Naive thymus-derived CD4-positive, alpha-beta T cell (primary cell): ENCODE measurements around the gene SLC22A25. TPM values are rescaled to one million over a fixed set of nuclear protein-coding genes. Genes with fewer than 3 reads are reported as not detected.
"Not testable (repeated sequence)": the region's sequence is repeated elsewhere in the genome, so short reads cannot be mapped to it uniquely, and the experiment has no call there.

ENCODE experiments used
- ATAC-seq: fragments of 150-1000 bp; cut with Tn5 transposase; 2 replicates; pipeline ENCODE4 v1.10.0; 2021; ENCODE audit warnings: mild to moderate bottlenecking, moderate library complexity
- CTCF ChIA-PET: fragments of 350-600 bp; sonication (Branson Sonifier 250); formaldehyde crosslinking; loops from one replicate; lab custom pipeline; 2021; ENCODE audit warnings: antibody characterized with exemption; lab: Charles Lee
- POLR2A ChIA-PET: fragments of 350-600 bp; sonication (Branson Sonifier 250); formaldehyde crosslinking; loops from one replicate; lab custom pipeline; 2021; ENCODE audit warnings: antibody characterized with exemption, inconsistent platforms; lab: Charles Lee
- DNase-seq, 9 donors: peaks; one replicate each; pipeline versions ENCODE4 v3.0.0 to v3.0.0-alpha.2; 2020 to 2022; ENCODE audit warnings: mixed read lengths in 1 of 9
- H3K27ac ChIP-seq: one replicate; pipeline ENCODE4 v1.7.0; 2013; ENCODE audit warnings: mild to moderate bottlenecking, low read depth, low read length, moderate library complexity
- H3K27me3 ChIP-seq, 2 donors: one replicate each; pipeline ENCODE4 v1.7.0; 2013; ENCODE audit warnings: low read length in 2 of 2, mild to moderate bottlenecking in 2 of 2, moderate library complexity in 2 of 2; ENCODE audit not compliant: control insufficient read depth in 2 of 2, insufficient read depth in 2 of 2
- H3K36me3 ChIP-seq, 3 experiments: 1 replicate in 2 of 3; 2 replicates in 1 of 3; pipeline ENCODE4 v1.7.0; 2013; ENCODE audit warnings: low read length in 3 of 3, mild to moderate bottlenecking in 3 of 3, moderate library complexity in 1 of 3; ENCODE audit not compliant: insufficient read depth in 3 of 3, control insufficient read depth in 2 of 3
- H3K4me1 ChIP-seq, 2 donors: one replicate each; pipeline ENCODE4 v1.7.0; 2013; ENCODE audit warnings: low read length in 2 of 2, mild to moderate bottlenecking in 2 of 2, moderate library complexity in 1 of 2; ENCODE audit not compliant: control insufficient read depth in 2 of 2, insufficient read depth in 2 of 2
- H3K4me3 ChIP-seq: 2 replicates; pipeline ENCODE4 v1.7.0; 2013; ENCODE audit warnings: mild to moderate bottlenecking, low read length
- H3K9me3 ChIP-seq, 3 experiments: 1 replicate in 2 of 3; 2 replicates in 1 of 3; pipeline ENCODE4 v1.7.0; 2013; ENCODE audit warnings: low read length in 3 of 3; ENCODE audit not compliant: control insufficient read depth in 2 of 3
- H3K27ac Mint-ChIP-seq, 9 donors: one replicate each; pipeline ENCODE4 v1.8.0; 2020 to 2022; ENCODE audit warnings: mixed read lengths in 9 of 9, mild to moderate bottlenecking in 8 of 9, moderate library complexity in 5 of 9, inconsistent platforms in 2 of 9
- H3K27me3 Mint-ChIP-seq, 5 donors: one replicate each; pipeline ENCODE4 v1.8.0; 2021 to 2022; ENCODE audit warnings: mixed read lengths in 5 of 5, mild to moderate bottlenecking in 1 of 5
- H3K36me3 Mint-ChIP-seq, 5 donors: one replicate each; pipeline ENCODE4 v1.8.0; 2020 to 2022; ENCODE audit warnings: mixed read lengths in 5 of 5, mild to moderate bottlenecking in 3 of 5, inconsistent platforms in 1 of 5
- H3K4me1 Mint-ChIP-seq, 7 donors: one replicate each; pipeline ENCODE4 v1.8.0; 2020 to 2022; ENCODE audit warnings: mixed read lengths in 7 of 7, mild to moderate bottlenecking in 3 of 7, inconsistent platforms in 1 of 7
- H3K4me3 Mint-ChIP-seq, 10 donors: one replicate each; pipeline ENCODE4 v1.8.0; 2020 to 2022; ENCODE audit warnings: mild to moderate bottlenecking in 10 of 10, mixed read lengths in 10 of 10, moderate library complexity in 6 of 10, inconsistent platforms in 2 of 10
- H3K9me3 Mint-ChIP-seq, 11 donors: one replicate each; pipeline ENCODE4 v1.8.0; 2020 to 2022; ENCODE audit warnings: mixed read lengths in 11 of 11, mild to moderate bottlenecking in 4 of 11, inconsistent platforms in 1 of 11, moderate library complexity in 1 of 11
- intact Hi-C, 2 donors: fragments of 100-400 bp; cut with micrococcal nuclease; formaldehyde crosslinking; loops; one replicate each; pipeline ENCODE4 v1.15.1; 2023
- polyA plus RNA-seq, 2 donors: library from polyadenylated mRNA; unstranded; fragments of 300-500 nt; fragmentation: Illumina TruSeq; gene quantifications; one replicate each; pipeline ENCODE4 v1.2.3, GENCODE V29; 2021
- total RNA-seq, 6 experiments: library from RNA in 5 of 6; stranded (reverse) in 5 of 6; gene quantifications; 1 replicate in 5 of 6; 2 replicates in 1 of 6; pipeline ENCODE4 v1.2.3 and lab custom pipeline; 2021 to 2026

The SLC22A25 gene
- total and polyA plus RNA-seq, 7 experiments from 2014 or later, result not detected

DNA sequence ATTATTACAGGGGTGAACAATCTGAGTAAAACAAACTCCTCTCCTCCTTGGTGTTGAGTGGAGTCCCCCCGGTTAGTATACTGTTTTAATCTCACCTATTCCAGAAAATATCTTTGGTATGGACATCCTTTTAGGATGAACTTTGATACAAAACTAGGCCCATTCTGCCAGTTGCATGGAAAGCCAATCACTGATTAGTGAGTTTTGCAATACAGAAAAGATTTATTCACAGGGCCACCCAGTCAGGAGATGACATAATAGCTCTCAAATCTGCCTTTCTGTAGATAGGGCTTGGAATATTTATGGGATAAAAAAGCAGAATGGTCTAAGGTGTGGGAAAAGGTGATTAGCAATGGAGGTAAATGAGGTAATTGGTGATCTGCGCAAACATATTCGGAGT lies 30.3 kb upstream of the SLC22A25 start:
- intact Hi-C loops, result no loop called here
- Mint-ChIP-seq H3K4me1 (no peaks in the 10 kb centered on the region), H3K27me3 (peaks cover 8 to 24% (median 12%) of the 10 kb centered on the region in 5 donors), H3K4me3 (no peak overlapping the region), H3K9me3 (peaks cover 0 to 11% (median 0%) of the 10 kb centered on the region in 11 donors), H3K36me3 (no peaks in the 10 kb centered on the region), H3K27ac (no peak overlapping the region)
- H3K4me1 ChIP-seq, result no peaks in the 10 kb centered on the region
- H3K27ac ChIP-seq, result no peak overlapping the region
- no peaks in the 10 kb centered on the region for H3K36me3 ChIP-seq
- CTCF ChIA-PET, result no interaction called here
- H3K4me3 ChIP-seq, result no peak overlapping the region
- POLR2A ChIA-PET, result no interaction called here
- ATAC-seq (no peak), DNase-seq (no peak)
- H3K27me3 ChIP-seq, result no peaks in the 10 kb centered on the region
- no peaks in the 10 kb centered on the region for H3K9me3 ChIP-seq

DNA sequence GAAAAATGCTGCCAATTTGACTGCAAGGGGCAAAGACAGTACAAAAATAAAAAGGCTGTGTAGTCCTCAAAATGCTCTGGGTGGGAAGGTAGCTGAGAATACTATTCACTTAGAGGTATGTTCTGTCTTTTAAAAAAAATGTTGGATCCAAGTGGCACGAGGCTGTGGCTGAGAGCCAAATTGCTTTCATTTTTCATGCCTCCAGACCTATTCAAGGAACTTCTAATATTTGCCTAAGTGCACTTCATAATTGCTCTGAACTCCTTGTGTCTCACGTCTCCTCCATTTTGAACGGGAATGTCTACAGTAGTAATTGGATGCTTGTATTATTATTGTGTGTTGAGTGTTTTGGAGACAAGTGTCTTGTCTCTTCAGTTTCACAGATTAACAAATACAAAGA lies 19.1 kb upstream of the SLC22A25 start:
- intact Hi-C loops, result no loop called here
- Mint-ChIP-seq H3K4me3 (no peak overlapping the region), H3K27me3 (peaks cover 7 to 33% (median 17%) of the 10 kb centered on the region in 5 donors), H3K36me3 (no peaks in the 10 kb centered on the region), H3K9me3 (peaks cover 0 to 7% (median 0%) of the 10 kb centered on the region in 11 donors), H3K27ac (no peak overlapping the region), H3K4me1 (peaks cover 0 to 7% (median 0%) of the 10 kb centered on the region in 7 donors)
- no peak overlapping the region for H3K4me3 ChIP-seq
- ChIA-PET CTCF (interaction anchor here (0.7 kb wide), 1 partner anchor 102 kb away, joined by 3 read pairs; no protein-coding TSS in a partner anchor), POLR2A (interaction anchor here (1.4 kb wide), 1 partner anchor 9 kb away, joined by 3 read pairs; no protein-coding TSS in a partner anchor)
- H3K9me3 ChIP-seq, result no peaks in the 10 kb centered on the region
- no peaks in the 10 kb centered on the region for H3K4me1 ChIP-seq
- DNase-seq, result no peak
- H3K36me3 ChIP-seq, result no peaks in the 10 kb centered on the region
- H3K27ac ChIP-seq, result no peak overlapping the region
- H3K27me3 ChIP-seq, result no peaks in the 10 kb centered on the region
- ATAC-seq, result no peak

DNA sequence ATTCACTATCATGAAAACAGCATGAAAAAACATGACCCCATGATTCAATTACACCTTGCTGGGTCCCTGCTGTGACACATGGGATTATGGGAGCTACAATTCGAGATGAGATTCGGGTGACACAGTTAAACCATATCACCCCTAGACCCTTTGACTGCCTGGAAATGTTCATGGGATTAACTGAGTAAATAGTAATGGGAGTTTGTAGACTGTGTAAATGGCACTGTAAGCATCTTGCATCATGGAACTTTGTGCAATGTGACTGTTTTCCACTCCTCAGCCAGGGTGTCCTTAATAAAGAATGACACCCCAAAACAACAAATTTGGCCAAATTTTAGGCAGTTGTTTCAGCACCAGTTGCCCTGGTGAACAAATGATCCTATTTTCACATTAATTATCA lies 7.9 kb upstream of the SLC22A25 start:
- POLR2A ChIA-PET, result no interaction called here
- ATAC-seq (no peak), DNase-seq (no peak)
- CTCF ChIA-PET, result no interaction called here
- Mint-ChIP-seq H3K36me3 (no peaks in the 10 kb centered on the region), H3K9me3 (peaks cover 0 to 4% (median 0%) of the 10 kb centered on the region in 11 donors), H3K27ac (no peak overlapping the region), H3K4me1 (peaks cover 0 to 7% (median 0%) of the 10 kb centered on the region in 7 donors), H3K4me3 (no peak overlapping the region), H3K27me3 (peaks cover 8 to 25% (median 12%) of the 10 kb centered on the region in 5 donors)
- intact Hi-C loops, result no loop called here
- H3K36me3 ChIP-seq, result no peaks in the 10 kb centered on the region
- H3K4me1 ChIP-seq, result no peaks in the 10 kb centered on the region
- no peak overlapping the region for H3K27ac ChIP-seq
- H3K4me3 ChIP-seq, result no peak overlapping the region
- H3K27me3 ChIP-seq, result no peaks in the 10 kb centered on the region
- no peaks in the 10 kb centered on the region for H3K9me3 ChIP-seq

DNA sequence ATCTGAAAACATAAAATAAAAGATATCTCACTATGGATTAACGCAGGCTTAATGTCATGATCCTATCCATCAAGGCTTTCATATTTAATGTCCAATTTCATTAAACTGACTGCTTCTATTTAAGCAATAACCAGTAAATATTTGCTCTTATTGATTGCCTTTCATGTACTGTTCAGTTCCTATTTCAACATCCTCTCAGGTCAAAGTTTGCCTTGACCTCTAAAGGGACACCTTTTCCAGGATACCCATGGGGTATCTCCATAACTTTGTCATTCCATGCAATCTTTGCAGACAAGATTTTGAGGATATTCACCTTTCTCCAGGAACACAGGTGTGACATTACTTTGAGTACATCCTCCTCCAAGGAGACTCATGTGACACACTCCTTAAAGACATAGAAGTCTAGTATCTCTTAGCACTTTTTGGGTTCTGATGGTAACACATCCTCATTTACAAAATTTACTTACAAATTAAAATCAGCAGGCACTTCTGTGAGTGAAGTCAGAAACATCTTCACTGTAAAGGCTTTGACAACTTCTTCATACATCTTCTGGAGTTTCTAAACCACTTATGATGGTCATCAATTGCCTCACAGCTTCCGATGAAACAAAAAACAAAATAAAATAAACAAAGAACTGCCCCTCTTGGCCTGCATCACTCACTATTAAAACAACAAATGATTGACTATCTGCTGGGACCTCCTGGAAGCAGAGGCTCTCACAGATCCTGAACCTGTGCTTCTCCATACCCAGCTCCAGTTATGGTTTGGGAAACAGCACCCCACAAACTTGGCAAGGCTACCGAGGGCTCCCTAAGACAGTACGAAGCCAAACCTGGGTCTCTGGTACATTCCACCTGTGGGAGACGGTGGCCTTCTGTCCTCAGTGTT lies 7.0 kb upstream of the SLC22A25 start:
- H3K36me3 Mint-ChIP-seq, result no peaks in the 10 kb centered on the region
- peaks cover 11 to 34% (median 12%) of the 10 kb centered on the region in 5 donors for H3K27me3 Mint-ChIP-seq

DNA sequence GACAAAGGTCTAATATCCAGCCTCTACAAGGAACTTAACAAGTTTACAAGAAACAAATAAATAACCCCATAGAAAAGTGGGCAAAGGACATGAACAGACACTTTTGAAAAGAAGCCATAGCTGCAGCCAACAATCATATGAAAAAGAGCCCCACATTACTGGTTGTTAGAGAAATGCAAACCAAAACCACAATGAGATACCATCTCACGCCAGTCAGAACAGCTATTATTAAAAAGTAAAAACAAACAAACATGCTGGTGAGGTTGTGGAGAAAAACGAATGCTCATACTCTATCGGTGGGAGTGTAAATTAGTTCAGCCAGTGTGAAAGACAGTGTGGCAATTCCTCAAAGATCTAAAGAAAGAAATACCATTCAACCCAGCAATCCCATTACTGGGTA lies 5.6 kb upstream of the SLC22A25 start:
- intact Hi-C loops, result no loop called here
- no peaks in the 10 kb centered on the region for H3K4me1 ChIP-seq
- H3K4me3 ChIP-seq, result no peak overlapping the region
- H3K9me3 ChIP-seq, result no peaks in the 10 kb centered on the region
- H3K4me3 Mint-ChIP-seq, result no peak overlapping the region
- H3K36me3 Mint-ChIP-seq, result no peaks in the 10 kb centered on the region
- no peaks in the 10 kb centered on the region for H3K9me3 Mint-ChIP-seq
- peaks cover 0 to 10% (median 2%) of the 10 kb centered on the region in 7 donors for H3K4me1 Mint-ChIP-seq
- no peak for DNase-seq
- H3K27me3 ChIP-seq, result no peaks in the 10 kb centered on the region
- ChIA-PET CTCF (no interaction called here), POLR2A (no interaction called here)
- H3K36me3 ChIP-seq, result no peaks in the 10 kb centered on the region
- H3K27ac ChIP-seq, result no peak overlapping the region
- no peak for ATAC-seq
- H3K27me3 Mint-ChIP-seq, result peaks cover 11 to 47% (median 12%) of the 10 kb centered on the region in 5 donors
- H3K27ac Mint-ChIP-seq, result no peak overlapping the region

More for the DNA sequence above, 7.0 kb upstream of the SLC22A25 start:
- H3K4me1 Mint-ChIP-seq, result peaks cover 0 to 7% (median 0%) of the 10 kb centered on the region in 7 donors
- Histone ChIP-seq H3K27me3 (no peaks in the 10 kb centered on the region), H3K4me3 (no peak overlapping the region), H3K4me1 (no peaks in the 10 kb centered on the region), H3K36me3 (no peaks in the 10 kb centered on the region), H3K27ac (no peak overlapping the region), H3K9me3 (no peaks in the 10 kb centered on the region)
- no peak overlapping the region for H3K4me3 Mint-ChIP-seq
- ChIA-PET POLR2A (interaction anchor here (0.6 kb wide), 1 partner anchor 106 kb away, joined by 6 read pairs; the partner anchor contains the start of gene SLC22A24), CTCF (no interaction called here)
- H3K27ac Mint-ChIP-seq, result no peak overlapping the region
- no peaks in the 10 kb centered on the region for H3K9me3 Mint-ChIP-seq
- ATAC-seq (no peak), DNase-seq (no peak)
- intact Hi-C loops, result no loop called here

DNA sequence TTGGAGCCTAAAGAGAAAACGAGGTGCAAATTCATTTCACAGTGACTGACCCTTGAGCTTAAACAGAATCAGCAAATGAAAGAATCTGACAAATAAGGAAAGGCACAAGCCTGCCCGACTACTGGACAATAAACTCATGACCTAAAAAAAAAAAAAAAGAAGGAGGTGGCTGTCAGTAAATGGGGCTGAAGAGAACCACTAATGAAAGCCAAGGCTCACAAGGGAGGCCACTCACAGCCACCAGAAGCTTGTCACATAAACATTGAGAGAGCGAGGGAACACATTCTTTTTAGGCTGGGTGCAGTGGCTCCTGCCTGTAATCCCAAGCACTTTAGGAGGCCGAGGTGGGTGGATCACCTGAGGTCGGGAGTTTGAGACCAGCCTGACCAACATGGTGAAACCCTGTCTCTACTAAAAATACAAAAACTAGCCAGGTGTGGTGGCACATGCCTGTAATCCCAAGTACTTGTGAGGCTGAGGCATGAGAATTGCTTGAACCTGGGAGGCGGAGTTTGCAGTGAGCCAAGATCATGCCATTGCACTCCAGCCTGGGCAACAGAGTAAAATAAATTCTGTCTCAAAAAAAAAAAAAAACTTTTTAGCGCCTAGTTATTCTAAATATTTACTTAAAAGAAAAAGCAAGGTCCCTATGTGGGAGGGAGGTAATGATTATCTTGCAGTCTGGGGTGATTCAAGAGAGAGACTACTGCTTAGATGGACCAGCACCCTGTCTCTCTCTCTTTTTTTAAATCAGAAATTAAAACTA lies 4.0 kb upstream of the SLC22A25 start:
- H3K27ac Mint-ChIP-seq, ATAC-seq, POLR2A ChIA-PET, H3K4me3 Mint-ChIP-seq, DNase-seq, H3K27me3 ChIP-seq, H3K9me3 ChIP-seq, H3K36me3 ChIP-seq, H3K9me3 Mint-ChIP-seq, H3K4me1 ChIP-seq, H3K36me3 Mint-ChIP-seq, H3K27ac ChIP-seq, H3K4me3 ChIP-seq, intact Hi-C loops: not testable (repeated sequence)
- CTCF ChIA-PET, result interaction anchor here (0.6 kb wide), 1 partner anchor 1977 kb away, joined by 4 read pairs; no protein-coding TSS in a partner anchor
- H3K4me1 Mint-ChIP-seq, result peaks cover 0 to 21% (median 16%) of the 10 kb centered on the region in 7 donors
- H3K27me3 Mint-ChIP-seq, result peaks cover 7 to 47% (median 12%) of the 10 kb centered on the region in 5 donors
